AG10803 (cell line): Measurements from ENCODE around the gene GPANK1.

Experiments used
- DNase-seq: peaks from one replicate; pipeline ENCODE4 v3.0.0; 2010; ENCODE audit warnings: low read depth
- H3K4me3 ChIP-seq: 2 replicates; pipeline ENCODE4 v1.5.1; 2011; ENCODE audit warnings: mild to moderate bottlenecking, low read length, control low read depth
- CTCF ChIP-seq: conservative IDR thresholded peaks from 2 replicates; pipeline ENCODE4 v1.5.1; 2011; ENCODE audit warnings: mild to moderate bottlenecking, low read length, control low read depth, inconsistent platforms

The GPANK1 gene

GRCh38 chr6:31643818-31644454 is 20.9 kb downstream of the GPANK1 start:
- TF ChIP-seq CTCF: no peak
- H3K4me3 ChIP-seq: no peak overlapping the region
- no peak for DNase-seq

GRCh38 chr6:31642798-31643570 is 21.8 kb downstream of the GPANK1 start:
- no peak for TF ChIP-seq CTCF
- DNase-seq: no peak
- H3K4me3 ChIP-seq: no peak overlapping the region

GRCh38 chr6:31641370-31641769 is 23.4 kb downstream of the GPANK1 start:
- no peak for TF ChIP-seq CTCF
- DNase-seq: no peak
- H3K4me3 ChIP-seq: no peak overlapping the region

- H3K4me3 ChIP-seq: no peak overlapping the region
- no peak for TF ChIP-seq CTCF
- DNase-seq: no peak
Observed at GRCh38 chr6:31640612-31641011, 24.2 kb downstream of the GPANK1 start.

- no peak overlapping the region for H3K4me3 ChIP-seq
- peak; percentile 69 for DNase-seq
- no peak for TF ChIP-seq CTCF
Observed at GRCh38 chr6:31639449-31639861, 25.3 kb downstream of the GPANK1 start.

- TF ChIP-seq CTCF: no peak
Observed at GRCh38 chr6:31639043-31639442, 25.8 kb downstream of the GPANK1 start.

More at GRCh38 chr6:31639043-31639442, 25.8 kb downstream of the GPANK1 start:
- no peak overlapping the region for H3K4me3 ChIP-seq
- no peak for DNase-seq
